ENCODE measurements around the gene ZNF792.
"Not testable (repeated sequence)": the region's sequence is repeated elsewhere in the genome, so short reads cannot be mapped to it uniquely, and the experiment has no call there.

ZNF792 gene

DNA sequence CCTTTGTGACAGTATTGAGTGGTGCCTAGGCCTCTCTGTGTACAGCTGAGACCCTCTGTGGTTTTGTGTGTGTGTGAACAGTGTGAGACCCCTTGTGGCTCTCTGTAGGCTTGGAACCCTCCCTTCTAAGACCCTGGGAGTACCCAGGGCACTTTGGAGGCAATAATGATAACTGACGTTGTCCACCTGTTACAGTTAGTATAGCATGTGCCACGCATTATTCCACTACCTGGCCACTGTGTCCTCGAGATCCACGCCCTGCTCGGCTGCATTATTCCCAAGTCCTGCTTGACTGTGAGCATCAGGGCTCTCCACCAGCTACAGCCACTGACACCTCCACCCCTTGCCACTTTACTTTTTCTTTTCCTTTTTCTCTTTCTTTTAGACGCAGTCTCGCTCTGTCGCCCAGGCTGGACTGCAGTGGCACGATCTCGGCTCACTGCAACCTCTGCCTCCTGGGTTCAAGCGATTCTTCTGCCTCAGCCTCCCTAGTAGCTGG lies 38.1 kb upstream of the ZNF792 start:
- no peak overlapping the region for H3K4me3 ChIP-seq (ENCODE audit: low read depth, low read length)
- no peak for DNase-seq (ENCODE audit: low read depth)
- TF ChIP-seq, protein P1, sequence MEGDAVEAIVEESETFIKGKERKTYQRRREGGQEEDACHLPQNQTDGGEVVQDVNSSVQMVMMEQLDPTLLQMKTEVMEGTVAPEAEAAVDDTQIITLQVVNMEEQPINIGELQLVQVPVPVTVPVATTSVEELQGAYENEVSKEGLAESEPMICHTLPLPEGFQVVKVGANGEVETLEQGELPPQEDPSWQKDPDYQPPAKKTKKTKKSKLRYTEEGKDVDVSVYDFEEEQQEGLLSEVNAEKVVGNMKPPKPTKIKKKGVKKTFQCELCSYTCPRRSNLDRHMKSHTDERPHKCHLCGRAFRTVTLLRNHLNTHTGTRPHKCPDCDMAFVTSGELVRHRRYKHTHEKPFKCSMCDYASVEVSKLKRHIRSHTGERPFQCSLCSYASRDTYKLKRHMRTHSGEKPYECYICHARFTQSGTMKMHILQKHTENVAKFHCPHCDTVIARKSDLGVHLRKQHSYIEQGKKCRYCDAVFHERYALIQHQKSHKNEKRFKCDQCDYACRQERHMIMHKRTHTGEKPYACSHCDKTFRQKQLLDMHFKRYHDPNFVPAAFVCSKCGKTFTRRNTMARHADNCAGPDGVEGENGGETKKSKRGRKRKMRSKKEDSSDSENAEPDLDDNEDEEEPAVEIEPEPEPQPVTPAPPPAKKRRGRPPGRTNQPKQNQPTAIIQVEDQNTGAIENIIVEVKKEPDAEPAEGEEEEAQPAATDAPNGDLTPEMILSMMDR (IDR thresholded peaks at IDR 0.05; ENCODE audit: control insufficient read depth, extremely low read depth, insufficient read depth), result no peak

DNA sequence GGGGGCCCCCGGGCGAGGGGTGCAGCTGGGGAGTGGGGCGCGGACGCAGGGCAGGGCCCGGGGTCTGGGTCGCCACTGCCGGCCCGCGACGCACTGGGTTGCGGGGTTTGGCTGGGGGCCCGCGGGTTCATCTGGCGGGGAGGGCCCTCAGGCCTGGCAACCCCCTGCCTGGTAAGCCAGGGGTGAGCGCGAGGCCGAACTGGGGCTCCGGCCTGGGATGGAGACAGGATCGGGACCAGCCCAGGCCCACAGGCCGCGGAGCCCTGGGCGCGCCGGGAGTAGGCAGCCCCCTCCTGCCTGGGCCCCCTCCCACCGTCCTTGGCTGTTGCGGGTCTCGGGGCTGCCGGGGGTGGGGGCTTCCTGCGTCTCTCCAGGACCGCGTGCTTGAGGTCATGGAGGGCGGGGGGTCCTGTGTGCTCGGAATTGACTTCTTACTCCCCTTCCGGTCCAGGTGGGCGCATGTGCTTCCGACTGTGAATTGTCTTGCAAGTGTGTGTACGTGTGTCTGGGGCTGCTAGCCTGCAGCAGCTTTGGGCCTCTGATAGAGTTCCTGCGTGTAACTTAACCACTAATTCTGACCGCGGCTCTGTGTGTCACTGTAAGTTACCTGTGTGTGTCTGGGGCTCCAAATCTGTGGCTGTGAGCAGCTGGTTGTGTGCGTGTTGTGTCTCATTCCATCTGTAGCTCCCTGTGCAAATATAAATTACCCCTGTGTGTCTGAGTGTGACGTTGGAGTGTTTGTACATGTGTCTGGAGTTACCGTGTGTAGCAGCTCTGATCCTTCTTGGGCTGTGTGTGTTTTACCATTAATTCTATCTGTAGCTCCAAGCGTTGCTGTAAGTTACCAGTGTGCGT lies 36.8 kb upstream of the ZNF792 start:
- peak; percentile 13 for DNase-seq (ENCODE audit: low read depth)

DNA sequence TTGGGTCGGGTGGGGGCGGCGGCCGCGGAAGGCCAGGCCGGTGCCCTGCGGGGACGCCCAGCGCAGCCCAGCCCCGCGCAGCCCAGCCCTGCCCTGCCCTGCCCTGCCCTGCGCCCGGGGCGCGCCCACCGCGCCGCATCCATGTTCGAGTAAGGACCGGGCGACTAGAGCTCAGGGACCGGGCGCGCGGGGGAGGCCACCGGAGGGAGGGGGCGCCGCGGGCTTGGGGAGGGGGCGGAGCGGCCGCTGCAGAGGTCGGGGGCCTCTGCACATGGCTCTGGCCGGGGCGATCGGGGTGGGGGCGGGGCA lies 36.3 kb upstream of the ZNF792 start:
- peak overlapping the region; percentile 63 for H3K4me3 ChIP-seq (ENCODE audit: low read depth, low read length)
- TF ChIP-seq, protein P1 (IDR thresholded peaks at IDR 0.05; ENCODE audit: control insufficient read depth, extremely low read depth, insufficient read depth), result no peak
- no peak for DNase-seq (ENCODE audit: low read depth)

More for the DNA sequence above, 36.8 kb upstream of the ZNF792 start:
- peak overlapping the region; percentile 63 for H3K4me3 ChIP-seq (ENCODE audit: low read depth, low read length)
- TF ChIP-seq, protein P1 (IDR thresholded peaks at IDR 0.05; ENCODE audit: control insufficient read depth, extremely low read depth, insufficient read depth), result no peak

DNA sequence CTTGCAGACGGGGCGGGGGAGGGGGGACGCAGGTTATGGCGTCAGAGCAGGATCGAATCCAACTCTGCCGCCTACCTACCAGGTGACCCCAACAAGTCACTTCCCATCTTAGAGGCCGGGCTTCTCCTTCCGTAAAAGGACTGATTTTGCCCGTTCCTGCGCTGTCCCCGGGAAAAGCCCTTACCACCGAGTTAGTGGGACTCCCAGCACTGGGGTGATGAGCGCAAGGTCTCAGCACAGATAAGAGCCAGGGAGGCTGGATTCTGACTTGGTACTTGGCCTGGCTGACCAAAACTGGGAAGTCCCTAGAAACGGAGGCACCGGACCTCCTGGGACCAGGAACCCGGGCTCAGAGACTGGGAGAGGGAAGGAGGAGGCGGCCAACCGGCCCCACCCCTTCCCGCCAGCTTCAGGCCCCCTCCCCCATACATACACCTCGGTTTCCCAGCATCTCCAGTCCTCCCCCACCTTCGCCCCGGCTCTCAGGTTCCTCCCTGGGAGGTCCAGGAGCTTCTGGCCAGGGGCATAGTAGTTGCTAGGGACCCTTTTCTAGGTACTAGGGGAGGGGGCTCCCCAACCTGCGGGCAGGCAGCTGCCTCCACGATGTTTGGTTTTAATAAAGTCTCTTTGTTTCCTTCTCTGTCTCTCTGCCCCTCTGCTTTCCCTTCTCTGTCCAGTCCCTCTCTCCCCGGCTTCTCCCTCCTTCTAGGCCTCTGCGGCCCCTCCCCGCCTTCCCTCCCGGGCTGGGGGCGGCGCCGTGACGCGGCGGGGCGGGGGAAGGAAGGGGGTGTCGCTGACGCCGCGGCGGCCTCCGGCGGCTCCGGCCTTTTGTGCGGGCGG lies 35.7 kb upstream of the ZNF792 start, which contains the start of gene GRAMD1A:
GRAMD1A (plus strand) TSS at position 826 of the 840 bp plus-strand sequence. CDS start 156 bp downstream, outside the sequence.
- peak within 1 kb of the TSS; percentile 63 for H3K4me3 ChIP-seq (ENCODE audit: low read depth, low read length)
- peak; percentile 41 for DNase-seq (ENCODE audit: low read depth)
- TF ChIP-seq, protein P1 (IDR thresholded peaks at IDR 0.05; ENCODE audit: control insufficient read depth, extremely low read depth, insufficient read depth), result no peak

DNA sequence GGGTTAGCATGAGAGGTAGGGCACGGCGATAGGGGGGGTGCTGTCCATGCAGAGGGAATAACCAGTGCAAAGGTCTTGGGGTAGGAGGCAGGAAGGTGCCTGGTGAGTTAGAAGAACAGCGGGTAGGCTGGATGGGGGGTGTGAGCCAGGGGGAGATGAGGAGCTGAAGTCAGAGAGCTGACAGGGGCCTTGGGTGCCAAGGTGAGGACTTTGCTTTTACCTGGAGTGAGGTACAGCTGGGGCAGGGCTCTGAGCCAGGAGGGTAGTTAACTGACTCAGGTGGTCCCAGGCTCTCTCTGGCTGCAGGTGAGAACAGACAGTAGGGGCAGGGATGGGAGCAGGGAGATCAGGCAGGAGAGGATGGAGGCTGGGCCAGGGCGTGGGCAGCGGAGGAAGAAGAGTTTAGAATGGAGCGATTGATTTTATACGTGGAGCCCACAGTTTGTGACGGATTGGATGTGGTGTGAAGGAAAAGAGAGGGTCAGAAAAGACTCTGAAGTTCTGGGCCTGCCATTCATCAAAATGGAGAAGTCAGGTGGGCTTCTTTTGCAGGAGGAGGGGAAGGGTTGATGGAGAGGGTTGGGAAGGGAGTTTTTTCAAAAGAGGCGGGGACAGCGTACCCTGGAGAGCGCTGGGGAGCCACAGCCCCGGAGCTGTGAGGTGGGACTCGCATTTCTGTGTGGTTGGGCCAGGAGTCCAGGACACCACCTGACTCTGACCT lies 34.9 kb upstream of the ZNF792 start:
- TF ChIP-seq, protein P1 (IDR thresholded peaks at IDR 0.05; ENCODE audit: control insufficient read depth, extremely low read depth, insufficient read depth), result no peak
- H3K4me3 ChIP-seq (ENCODE audit: low read depth, low read length), result peak overlapping the region; percentile 63
- DNase-seq (ENCODE audit: low read depth), result no peak

DNA sequence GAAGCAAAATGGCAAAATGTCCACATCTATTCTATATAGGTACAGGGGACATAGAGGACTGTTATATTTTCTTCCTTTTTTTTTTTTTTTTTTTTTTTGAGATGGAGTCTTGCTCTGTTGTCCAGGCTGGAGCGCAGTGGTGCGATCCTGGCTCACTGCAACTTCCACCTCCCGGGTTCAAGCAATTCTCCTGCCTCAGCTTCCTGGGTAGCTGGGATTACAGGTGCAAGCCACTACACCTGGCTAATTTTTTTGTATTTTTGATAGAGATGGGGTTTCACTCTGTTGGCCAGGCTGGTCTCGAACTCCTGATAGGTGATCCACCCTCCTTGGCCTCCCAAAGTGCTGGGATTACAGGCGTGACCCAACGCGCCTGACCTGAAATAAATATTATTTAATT lies 34.2 kb upstream of the ZNF792 start:
- not testable (repeated sequence) for H3K4me3 ChIP-seq (ENCODE audit: low read depth, low read length); DNase-seq (ENCODE audit: low read depth)
